ENCODE results near the gene SKIC2.

DNA sequence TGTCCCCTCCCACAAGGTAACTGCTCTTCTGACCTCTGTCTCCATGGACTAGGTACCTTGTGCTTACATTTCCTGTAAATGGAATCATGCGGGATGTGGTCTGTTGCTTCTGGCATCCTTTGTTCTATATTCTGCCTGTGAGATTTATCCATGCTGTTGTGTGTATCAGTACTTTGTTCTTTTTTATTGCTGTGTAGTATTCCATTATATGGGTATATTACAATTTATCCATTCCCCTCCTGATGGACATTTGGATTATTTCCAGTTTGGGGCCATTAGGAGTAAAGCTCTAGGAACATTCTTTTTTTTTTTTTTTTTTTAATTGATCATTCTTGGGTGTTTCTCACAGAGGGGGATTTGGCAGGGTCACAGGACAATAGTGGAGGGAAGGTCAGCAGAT, 28.0 kb upstream of the SKIC2 start:
- TF ChIP-seq, protein P1, sequence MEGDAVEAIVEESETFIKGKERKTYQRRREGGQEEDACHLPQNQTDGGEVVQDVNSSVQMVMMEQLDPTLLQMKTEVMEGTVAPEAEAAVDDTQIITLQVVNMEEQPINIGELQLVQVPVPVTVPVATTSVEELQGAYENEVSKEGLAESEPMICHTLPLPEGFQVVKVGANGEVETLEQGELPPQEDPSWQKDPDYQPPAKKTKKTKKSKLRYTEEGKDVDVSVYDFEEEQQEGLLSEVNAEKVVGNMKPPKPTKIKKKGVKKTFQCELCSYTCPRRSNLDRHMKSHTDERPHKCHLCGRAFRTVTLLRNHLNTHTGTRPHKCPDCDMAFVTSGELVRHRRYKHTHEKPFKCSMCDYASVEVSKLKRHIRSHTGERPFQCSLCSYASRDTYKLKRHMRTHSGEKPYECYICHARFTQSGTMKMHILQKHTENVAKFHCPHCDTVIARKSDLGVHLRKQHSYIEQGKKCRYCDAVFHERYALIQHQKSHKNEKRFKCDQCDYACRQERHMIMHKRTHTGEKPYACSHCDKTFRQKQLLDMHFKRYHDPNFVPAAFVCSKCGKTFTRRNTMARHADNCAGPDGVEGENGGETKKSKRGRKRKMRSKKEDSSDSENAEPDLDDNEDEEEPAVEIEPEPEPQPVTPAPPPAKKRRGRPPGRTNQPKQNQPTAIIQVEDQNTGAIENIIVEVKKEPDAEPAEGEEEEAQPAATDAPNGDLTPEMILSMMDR (IDR thresholded peaks at IDR 0.05): no peak
- no peak for TF ChIP-seq POLR2A (IDR thresholded peaks at IDR 0.05)
